Endometrial microvascular endothelial cells (primary cell): ENCODE measurements around the gene CERS5. TPM values are rescaled to one million over a fixed set of nuclear protein-coding genes. Genes with fewer than 3 reads are reported as not detected.
"Not testable (repeated sequence)": the region's sequence is repeated elsewhere in the genome, so short reads cannot be mapped to it uniquely, and the experiment has no call there.

Experiments
- in situ Hi-C: cut with HindIII; loops from 2 replicates; pipeline ENCODE4 v1.10.0; 2017; ENCODE audit warnings: low sequenced_read_pairs, low pct_unique_long_range_greater_than_20kb; ENCODE audit errors: inconsistent ontology term
- total RNA-seq: library from RNA; depleted of rRNA; stranded (reverse); fragments of >200 nt; gene quantifications from one replicate; pipeline ENCODE4 v1.2.3, GENCODE V29; 2015; ENCODE audit errors: inconsistent ontology term

The CERS5 gene
- total RNA-seq, 1 donor from 2014 or later: 34.0 TPM

- in situ Hi-C loops: no loop called here
Measured at GRCh38 chr12:50087151-50087550, 80.0 kb downstream of the CERS5 start.

GRCh38 chr12:50086148-50086547 is 81.0 kb downstream of the CERS5 start:
- in situ Hi-C loops: no loop called here

DNA sequence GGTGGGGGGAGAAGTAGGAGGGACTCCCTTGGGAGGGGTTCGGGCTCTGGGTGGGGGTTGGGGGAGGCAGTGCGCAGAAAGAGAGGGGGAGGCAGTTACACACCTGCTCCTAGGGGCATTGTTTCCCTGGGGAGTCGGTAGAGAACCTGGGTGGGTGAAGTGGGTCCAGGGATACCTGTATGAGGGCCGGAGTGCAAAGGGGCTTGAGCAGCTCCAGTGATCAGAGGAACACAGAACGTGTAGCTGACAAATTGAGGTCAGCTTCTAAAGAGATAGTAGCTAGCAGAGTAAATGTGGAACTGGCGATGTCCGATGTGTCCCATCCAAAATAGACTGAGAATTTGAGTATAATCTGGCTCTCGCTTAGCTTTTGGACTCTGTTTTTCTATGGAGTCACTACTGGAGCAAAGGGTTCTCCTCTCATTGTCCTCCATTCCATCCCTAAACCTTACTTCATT is 81.5 kb downstream of the CERS5 start:
- in situ Hi-C loops: no loop called here

DNA sequence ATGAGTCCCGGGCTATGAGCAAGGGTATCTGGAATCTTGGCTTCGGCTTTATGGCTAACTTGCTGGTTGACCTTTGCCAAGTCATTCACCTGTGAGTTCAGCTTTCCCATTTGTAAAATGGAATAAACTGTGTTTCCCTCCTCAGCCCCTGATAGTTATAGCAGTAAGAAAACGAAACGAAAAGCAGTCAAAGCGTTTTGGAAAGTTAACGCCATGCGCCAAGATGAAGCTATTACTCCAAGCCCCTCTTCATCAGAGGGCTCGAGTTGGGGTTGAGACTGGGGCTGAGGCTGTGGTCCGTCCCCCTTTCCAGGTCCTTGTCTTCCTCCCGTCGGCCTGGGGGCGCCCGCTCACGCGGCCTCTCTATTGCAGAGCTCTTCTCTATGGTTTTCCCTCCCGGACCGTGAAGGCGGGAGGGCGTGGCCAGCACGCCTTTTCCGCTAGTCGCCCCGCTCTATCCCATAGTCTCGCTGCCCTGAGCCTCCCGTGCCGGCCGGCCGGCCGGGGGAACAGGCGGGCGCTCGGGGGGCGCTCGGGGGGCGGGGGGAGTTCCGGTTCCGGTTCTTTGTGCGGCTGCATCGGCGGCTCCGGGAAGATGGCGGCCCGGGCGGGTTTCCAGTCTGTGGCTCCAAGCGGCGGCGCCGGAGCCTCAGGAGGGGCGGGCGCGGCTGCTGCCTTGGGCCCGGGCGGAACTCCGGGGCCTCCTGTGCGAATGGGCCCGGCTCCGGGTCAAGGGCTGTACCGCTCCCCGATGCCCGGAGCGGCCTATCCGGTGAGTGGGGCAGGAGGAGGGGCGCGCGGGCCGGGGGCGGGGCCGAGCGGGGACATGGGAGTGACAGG is 82.2 kb downstream of the CERS5 start, which contains the start of gene SMARCD1:
Gene SMARCD1, plus strand, starts transcription at position 568 of the 840 bp plus-strand sequence. Its CDS starts 28 bp downstream, at position 596.
- in situ Hi-C loops: no loop called here

GRCh38 chr12:50084409-50084774 is 82.8 kb downstream of the CERS5 start:
- in situ Hi-C loops: not testable (repeated sequence)

- in situ Hi-C loops: no loop called here
Measured at GRCh38 chr12:50083301-50083700, 83.9 kb downstream of the CERS5 start.

GRCh38 chr12:50082644-50083043 is 84.5 kb downstream of the CERS5 start:
- in situ Hi-C loops: no loop called here

GRCh38 chr12:50081096-50081808 is 85.9 kb downstream of the CERS5 start:
- in situ Hi-C loops: no loop called here

DNA sequence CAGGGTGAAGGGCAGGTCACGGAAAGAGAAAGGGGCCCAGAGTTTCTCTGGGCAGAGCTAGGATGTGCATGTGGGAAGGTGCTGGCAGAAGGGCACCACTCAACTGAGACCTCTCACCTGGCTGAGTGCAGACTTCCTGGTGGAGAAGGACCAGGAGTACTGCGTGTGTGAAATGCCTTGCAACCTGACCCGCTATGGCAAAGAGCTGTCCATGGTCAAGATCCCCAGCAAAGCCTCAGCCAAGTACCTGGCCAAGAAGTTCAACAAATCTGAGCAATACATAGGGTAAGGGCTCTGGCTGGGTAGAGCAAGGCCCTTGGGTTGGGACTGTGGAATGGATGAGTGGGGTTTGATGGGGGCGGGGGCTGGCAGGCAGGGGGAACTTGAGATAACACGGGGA is 87.4 kb downstream of the CERS5 start:
- in situ Hi-C loops: no loop called here

Other genes with a start within 250 kb of the CERS5 start
- not detected for gene AQP2, start 216.6 kb downstream of the CERS5 start, total RNA-seq
- gene AQP5, start 205.5 kb downstream of the CERS5 start, total RNA-seq: not detected
- not detected for gene AQP6, start 194.4 kb downstream of the CERS5 start, total RNA-seq
- 56.6 TPM for gene RACGAP1, start 141.9 kb downstream of the CERS5 start, total RNA-seq
- not detected for gene ASIC1, start 109.8 kb downstream of the CERS5 start, total RNA-seq
- gene SMARCD1, start 82.0 kb downstream of the CERS5 start, total RNA-seq: 56.8 TPM
- gene GPD1, start 63.4 kb downstream of the CERS5 start, total RNA-seq: not detected
- gene COX14, start 55.1 kb downstream of the CERS5 start, total RNA-seq: 62.3 TPM
- gene LIMA1, start 116.2 kb upstream of the CERS5 start, total RNA-seq: 146 TPM
- gene FAM186A, start 229.2 kb upstream of the CERS5 start, total RNA-seq: not detected
- gene LARP4, start 233.5 kb upstream of the CERS5 start, total RNA-seq: 37.4 TPM